HCT116 (cell line): ENCODE results near the gene CFAP45. TPM values are rescaled to one million over a fixed set of nuclear protein-coding genes. Genes with fewer than 3 reads are reported as not detected.

Source experiments
- ATAC-seq: fragments of 200-7000 bp; cut with Tn5 transposase; 2 replicates; pipeline ENCODE4 v1.9.1; 2020; ENCODE audit warnings: mild to moderate bottlenecking, moderate library complexity
- BruUV-seq: library from RNA; stranded (reverse); fragments of 400-500 nt; replicated peaks from 2 replicates; lab custom pipeline; 2021; lab: Mats Ljungman, UMichigan
- CTCF ChIA-PET: fragments of 300-600 bp; sonication (Branson Sonifier 250); formaldehyde crosslinking; loops from one replicate; lab custom pipeline; 2021; ENCODE audit warnings: antibody characterized with exemption; lab: Charles Lee
- POLR2A ChIA-PET: fragments of 300-600, 350-600 bp; sonication (Branson Sonifier 250); formaldehyde crosslinking; loops from one replicate; lab custom pipeline; 2021; ENCODE audit warnings: antibody characterized with exemption; lab: Charles Lee
- RAD21 ChIA-PET, 2 experiments: fragments of 300-600 bp; sonication (Branson Sonifier 250); formaldehyde crosslinking; loops; one replicate each; lab custom pipeline; 2023; ENCODE audit warnings: low total read pairs in 2 of 2; ENCODE audit not compliant: uncharacterized antibody in 2 of 2, unreplicated experiment in 2 of 2, low non-redundant PET in 1 of 2; lab: Charles Lee
- DNase-seq: peaks from one replicate; pipeline ENCODE4 v3.0.0-alpha.2; 2010; ENCODE audit warnings: low read depth, low spot score
- H2AFZ ChIP-seq: fragments of 200-600 bp; shearing (Covaris generic), sonication (generic); 2 replicates; pipeline ENCODE4 v1.6.1; 2017; ENCODE audit warnings: low read depth, mixed run types, mixed read lengths, antibody characterized with exemption, low read length; ENCODE audit not compliant: poor library complexity, severe bottlenecking
- H3K27ac ChIP-seq: 2 replicates; pipeline ENCODE4 v1.5.1; 2012; ENCODE audit warnings: low read depth, low read length
- H3K27me3 ChIP-seq: fragments of 200-600 bp; sonication (generic); 2 replicates; pipeline ENCODE4 v1.6.1; 2016; ENCODE audit warnings: mixed run types, low read length, mixed read lengths; ENCODE audit not compliant: insufficient read depth
- H3K36me3 ChIP-seq, 2 experiments: fragments of 200-500 bp in 1 of 2; fragments of 200-600 bp in 1 of 2; sonication (Bioruptor generic) in 1 of 2; sonication (generic) in 1 of 2; 2 replicates each; pipeline versions ENCODE4 v1.5.1 to v1.6.1; 2014 to 2016; ENCODE audit warnings: low read length in 2 of 2, inconsistent platforms in 1 of 2, mixed read lengths in 1 of 2, mixed run types in 1 of 2; ENCODE audit not compliant: insufficient read depth in 2 of 2, control insufficient read depth in 1 of 2
- H3K4me1 ChIP-seq, 2 experiments: fragments of 200-600 bp in 1 of 2; sonication (generic) in 1 of 2; 2 replicates each; pipeline versions ENCODE4 v1.5.1 to v1.6.1; 2012 to 2017; ENCODE audit warnings: low read length in 2 of 2, inconsistent platforms in 1 of 2, mild to moderate bottlenecking in 1 of 2, mixed read lengths in 1 of 2, mixed run types in 1 of 2, moderate library complexity in 1 of 2; ENCODE audit not compliant: insufficient read depth in 2 of 2, control insufficient read depth in 1 of 2
- H3K4me2 ChIP-seq: fragments of 200-600 bp; sonication (generic); 2 replicates; pipeline ENCODE4 v1.6.1; 2017; ENCODE audit warnings: mixed run types, low read length, mixed read lengths
- H3K4me3 ChIP-seq, 2 experiments: fragments of 200-600 bp in 1 of 2; sonication (generic) in 1 of 2; replicated peaks in 1 of 2; 2 replicates each; pipeline ENCODE4 v1.5.1; 2011 to 2016; ENCODE audit warnings: low read length in 2 of 2, control low read depth in 1 of 2, low read depth in 1 of 2, mild to moderate bottlenecking in 1 of 2, mixed read lengths in 1 of 2, mixed run types in 1 of 2
- H3K79me2 ChIP-seq: fragments of 200-600 bp; sonication (generic); 2 replicates; pipeline ENCODE4 v1.6.1; 2017; ENCODE audit warnings: mild to moderate bottlenecking, mixed run types, low read length, moderate library complexity, mixed read lengths; ENCODE audit not compliant: insufficient read depth
- H3K9ac ChIP-seq: fragments of 200-600 bp; sonication (generic); 2 replicates; pipeline ENCODE4 v1.6.1; 2016; ENCODE audit warnings: low read length, mixed read lengths
- H3K9me2 ChIP-seq: fragments of 200-600 bp; sonication (generic), shearing (Covaris generic); 2 replicates; pipeline ENCODE4 v1.6.1; 2017; ENCODE audit warnings: mixed run types, mild to moderate bottlenecking, moderate library complexity; ENCODE audit not compliant: insufficient read depth
- H3K9me3 ChIP-seq, 2 experiments: fragments of 200-500 bp in 1 of 2; fragments of 200-600 bp in 1 of 2; sonication (Bioruptor generic) in 1 of 2; sonication (generic) in 1 of 2; 2 replicates each; pipeline ENCODE4 v1.6.1; 2014 to 2017; ENCODE audit warnings: low read length in 2 of 2, mixed read lengths in 2 of 2, inconsistent platforms in 1 of 2, low read depth in 1 of 2, mild to moderate bottlenecking in 1 of 2, mixed run types in 1 of 2, moderate library complexity in 1 of 2; ENCODE audit not compliant: control insufficient read depth in 1 of 2, insufficient read depth in 1 of 2
- H4K20me1 ChIP-seq: fragments of 200-600 bp; sonication (generic), shearing (Covaris generic); 2 replicates; pipeline ENCODE4 v1.6.1; 2017; ENCODE audit warnings: mixed run types, mild to moderate bottlenecking, moderate library complexity; ENCODE audit not compliant: insufficient read depth
- ATF3 ChIP-seq: IDR thresholded peaks from 2 replicates; pipeline ENCODE4 v1.6.1; 2012
- CBX3 ChIP-seq: IDR thresholded peaks from 2 replicates; pipeline ENCODE4 v1.6.1; 2012; ENCODE audit warnings: low read depth
- CEBPB ChIP-seq: IDR thresholded peaks from 2 replicates; pipeline ENCODE4 v1.6.1; 2012; ENCODE audit warnings: low read depth
- CTCF ChIP-seq, 3 experiments: fragments of 200-600 bp in 1 of 3; sonication (generic) in 1 of 3; IDR thresholded peaks in 2 of 3; conservative IDR thresholded peaks in 1 of 3; 2 replicates each; pipeline ENCODE4 v1.5.1; 2012 to 2017; ENCODE audit warnings: low read depth in 2 of 3, low read length in 2 of 3, antibody characterized with exemption in 1 of 3, borderline replicate concordance in 1 of 3, control low read depth in 1 of 3, mild to moderate bottlenecking in 1 of 3, mixed read lengths in 1 of 3, mixed run types in 1 of 3, moderate library complexity in 1 of 3; ENCODE audit not compliant: insufficient read depth in 1 of 3
- EGR1 ChIP-seq: IDR thresholded peaks from 2 replicates; pipeline ENCODE4 v1.6.1; 2012; ENCODE audit warnings: low read depth
- ELF1 ChIP-seq: IDR thresholded peaks from 2 replicates; pipeline ENCODE4 v1.6.1; 2012; ENCODE audit warnings: low read depth, borderline replicate concordance
- EZH2phosphoT487 ChIP-seq: fragments of 200-600 bp; IDR thresholded peaks from 2 replicates; pipeline ENCODE4 v1.6.1; 2018; ENCODE audit warnings: antibody characterized with exemption, borderline replicate concordance
- JUND ChIP-seq: IDR thresholded peaks from 2 replicates; pipeline ENCODE4 v1.6.1; 2012
- POLR2A ChIP-seq: IDR thresholded peaks from 2 replicates; pipeline ENCODE4 v1.7.0; 2011; ENCODE audit warnings: borderline replicate concordance; ENCODE audit not compliant: insufficient read depth, insufficient read length; ENCODE audit errors: extremely low read depth
- SIN3A ChIP-seq: IDR thresholded peaks from 2 replicates; pipeline ENCODE4 v1.6.1; 2012; ENCODE audit warnings: low read depth
- SP1 ChIP-seq: IDR thresholded peaks from 2 replicates; pipeline ENCODE4 v1.6.1; 2012; ENCODE audit warnings: low read depth
- ZNF274 ChIP-seq: fragments of 200-500 bp; sonication (Bioruptor generic); IDR thresholded peaks from 2 replicates; pipeline ENCODE4 v1.6.1; 2014; ENCODE audit warnings: mild to moderate bottlenecking, low read depth, low read length, inconsistent platforms
- intact Hi-C: fragments of 100-400 bp; cut with micrococcal nuclease; formaldehyde crosslinking; loops from 2 replicates; pipeline ENCODE4 v1.10.0; 2022
- total RNA-seq: library from RNA; stranded (reverse); gene quantifications from one replicate; pipeline ENCODE4 v1.2.1, GENCODE V29; 2021; ENCODE audit not compliant: unreplicated experiment
- TF ChIP-seq, protein P1 (sequence below): IDR thresholded peaks from 2 replicates; pipeline ENCODE4 v1.6.1; 2011; ENCODE audit warnings: mild to moderate bottlenecking, low read length, moderate library complexity; ENCODE audit not compliant: insufficient replicate concordance; ENCODE audit errors: extremely low read depth
- TF ChIP-seq, protein P2 (sequence below): IDR thresholded peaks from 2 replicates; pipeline ENCODE4 v1.6.1; 2012; ENCODE audit warnings: low read depth

Gene CFAP45
- total RNA-seq, 1 experiment from 2014 or later: 0.59 TPM

DNA sequence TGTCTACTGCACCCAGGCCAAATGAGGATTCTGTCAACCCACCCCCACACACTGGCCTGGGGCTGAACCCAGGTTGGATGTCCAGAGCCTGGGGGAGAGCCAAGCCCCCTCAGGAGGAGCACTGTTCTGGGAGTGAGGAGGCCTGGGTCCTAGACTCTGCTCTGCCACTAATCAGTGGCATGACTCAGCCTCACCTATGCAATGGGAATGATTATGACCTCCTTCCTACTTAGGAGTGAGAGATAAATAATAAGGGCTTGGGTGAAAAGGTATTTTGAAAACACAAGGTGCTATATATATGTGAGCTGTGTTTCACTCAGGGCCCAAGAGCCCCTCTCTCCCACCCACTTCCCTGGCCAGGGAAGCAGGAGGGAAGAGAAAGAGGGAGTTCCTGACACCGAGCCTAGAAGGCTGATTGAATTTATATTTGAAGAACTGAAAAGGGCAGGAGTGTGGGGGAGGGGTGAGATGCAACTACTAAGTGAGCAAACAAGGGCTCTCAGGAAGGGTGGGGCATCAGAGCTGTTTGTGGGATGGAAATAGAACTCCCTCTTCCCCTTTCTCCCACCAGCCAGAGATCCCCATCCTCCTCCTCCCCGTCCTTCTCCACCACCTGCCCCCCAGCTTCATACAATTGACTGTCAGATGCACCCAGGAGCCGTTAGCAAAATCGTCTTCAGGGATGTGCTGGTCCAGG, 37.2 kb upstream of the CFAP45 start:
- no peak for DNase-seq
- Histone ChIP-seq H3K79me2 (no peaks in the 10 kb centered on the region), H3K9me3 (no peaks in the 10 kb centered on the region), H3K4me1 (peaks cover 3 to 15% of the 10 kb centered on the region in 2 experiments), H3K36me3 (peaks cover 0 to 2% of the 10 kb centered on the region in 2 experiments; a peak in 1 of 4 replicates), H3K9me2 (no peaks in the 10 kb centered on the region), H3K27me3 (no peaks in the 10 kb centered on the region), H3K9ac (no peak overlapping the region), H4K20me1 (no peaks in the 10 kb centered on the region), H3K4me3 (no peak overlapping the region), H3K27ac (no peak overlapping the region), H2AFZ (no peak overlapping the region), H3K4me2 (peak overlapping the region; percentile 17; the same call in 1 of the 2 replicates)
- peak; percentile 13; the same call in 1 of the 2 replicates for ATAC-seq
- intact Hi-C loops: loop anchor here (2.0 kb wide), 1 partner anchor 142 kb away; no protein-coding TSS in a partner anchor
- ChIA-PET POLR2A (no interaction called here), CTCF (interaction anchor here (10.1 kb wide), 1 partner anchor 69 kb away, joined by 170 read pairs; no protein-coding TSS in a partner anchor), RAD21 (no interaction called here)
- no TSS peak for BruUV-seq
- TF ChIP-seq CBX3: no peak
- TF ChIP-seq ZNF274: no peak
- TF ChIP-seq ATF3: no peak
- no peak for TF ChIP-seq SIN3A
- no peak for TF ChIP-seq POLR2A
- TF ChIP-seq, protein P1, sequence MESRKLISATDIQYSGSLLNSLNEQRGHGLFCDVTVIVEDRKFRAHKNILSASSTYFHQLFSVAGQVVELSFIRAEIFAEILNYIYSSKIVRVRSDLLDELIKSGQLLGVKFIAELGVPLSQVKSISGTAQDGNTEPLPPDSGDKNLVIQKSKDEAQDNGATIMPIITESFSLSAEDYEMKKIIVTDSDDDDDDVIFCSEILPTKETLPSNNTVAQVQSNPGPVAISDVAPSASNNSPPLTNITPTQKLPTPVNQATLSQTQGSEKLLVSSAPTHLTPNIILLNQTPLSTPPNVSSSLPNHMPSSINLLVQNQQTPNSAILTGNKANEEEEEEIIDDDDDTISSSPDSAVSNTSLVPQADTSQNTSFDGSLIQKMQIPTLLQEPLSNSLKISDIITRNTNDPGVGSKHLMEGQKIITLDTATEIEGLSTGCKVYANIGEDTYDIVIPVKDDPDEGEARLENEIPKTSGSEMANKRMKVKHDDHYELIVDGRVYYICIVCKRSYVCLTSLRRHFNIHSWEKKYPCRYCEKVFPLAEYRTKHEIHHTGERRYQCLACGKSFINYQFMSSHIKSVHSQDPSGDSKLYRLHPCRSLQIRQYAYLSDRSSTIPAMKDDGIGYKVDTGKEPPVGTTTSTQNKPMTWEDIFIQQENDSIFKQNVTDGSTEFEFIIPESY: no peak
- no peak for TF ChIP-seq SP1
- TF ChIP-seq ELF1: no peak
- TF ChIP-seq CEBPB: no peak
- TF ChIP-seq CTCF (IDR thresholded peaks at IDR 0.05 in 2 of 3, conservative IDR thresholded peaks at IDR 0.05 in 1 of 3; ENCODE audit: borderline replicate concordance in 1 of 3, insufficient read depth in 1 of 3, low read depth in 2 of 3, low read length in 2 of 3): no peak
- TF ChIP-seq EZH2phosphoT487: no peak
- TF ChIP-seq EGR1: no peak
- TF ChIP-seq, protein P2, sequence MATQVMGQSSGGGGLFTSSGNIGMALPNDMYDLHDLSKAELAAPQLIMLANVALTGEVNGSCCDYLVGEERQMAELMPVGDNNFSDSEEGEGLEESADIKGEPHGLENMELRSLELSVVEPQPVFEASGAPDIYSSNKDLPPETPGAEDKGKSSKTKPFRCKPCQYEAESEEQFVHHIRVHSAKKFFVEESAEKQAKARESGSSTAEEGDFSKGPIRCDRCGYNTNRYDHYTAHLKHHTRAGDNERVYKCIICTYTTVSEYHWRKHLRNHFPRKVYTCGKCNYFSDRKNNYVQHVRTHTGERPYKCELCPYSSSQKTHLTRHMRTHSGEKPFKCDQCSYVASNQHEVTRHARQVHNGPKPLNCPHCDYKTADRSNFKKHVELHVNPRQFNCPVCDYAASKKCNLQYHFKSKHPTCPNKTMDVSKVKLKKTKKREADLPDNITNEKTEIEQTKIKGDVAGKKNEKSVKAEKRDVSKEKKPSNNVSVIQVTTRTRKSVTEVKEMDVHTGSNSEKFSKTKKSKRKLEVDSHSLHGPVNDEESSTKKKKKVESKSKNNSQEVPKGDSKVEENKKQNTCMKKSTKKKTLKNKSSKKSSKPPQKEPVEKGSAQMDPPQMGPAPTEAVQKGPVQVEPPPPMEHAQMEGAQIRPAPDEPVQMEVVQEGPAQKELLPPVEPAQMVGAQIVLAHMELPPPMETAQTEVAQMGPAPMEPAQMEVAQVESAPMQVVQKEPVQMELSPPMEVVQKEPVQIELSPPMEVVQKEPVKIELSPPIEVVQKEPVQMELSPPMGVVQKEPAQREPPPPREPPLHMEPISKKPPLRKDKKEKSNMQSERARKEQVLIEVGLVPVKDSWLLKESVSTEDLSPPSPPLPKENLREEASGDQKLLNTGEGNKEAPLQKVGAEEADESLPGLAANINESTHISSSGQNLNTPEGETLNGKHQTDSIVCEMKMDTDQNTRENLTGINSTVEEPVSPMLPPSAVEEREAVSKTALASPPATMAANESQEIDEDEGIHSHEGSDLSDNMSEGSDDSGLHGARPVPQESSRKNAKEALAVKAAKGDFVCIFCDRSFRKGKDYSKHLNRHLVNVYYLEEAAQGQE: no peak
- TF ChIP-seq JUND: no peak
